ENCODE results near the gene DNER.

The DNER gene

GRCh38 chr2:229669841-229670240 is 44.5 kb downstream of the DNER start:
- no peak for DNase-seq

GRCh38 chr2:229666811-229667210 is 47.5 kb downstream of the DNER start:
- no peak for DNase-seq

GRCh38 chr2:229665158-229665557 is 49.2 kb downstream of the DNER start:
- no peak for DNase-seq

- DNase-seq, result no peak
Observed at GRCh38 chr2:229661478-229661877, 52.9 kb downstream of the DNER start.

- DNase-seq, result no peak
Observed at GRCh38 chr2:229660951-229661350, 53.4 kb downstream of the DNER start.

DNA sequence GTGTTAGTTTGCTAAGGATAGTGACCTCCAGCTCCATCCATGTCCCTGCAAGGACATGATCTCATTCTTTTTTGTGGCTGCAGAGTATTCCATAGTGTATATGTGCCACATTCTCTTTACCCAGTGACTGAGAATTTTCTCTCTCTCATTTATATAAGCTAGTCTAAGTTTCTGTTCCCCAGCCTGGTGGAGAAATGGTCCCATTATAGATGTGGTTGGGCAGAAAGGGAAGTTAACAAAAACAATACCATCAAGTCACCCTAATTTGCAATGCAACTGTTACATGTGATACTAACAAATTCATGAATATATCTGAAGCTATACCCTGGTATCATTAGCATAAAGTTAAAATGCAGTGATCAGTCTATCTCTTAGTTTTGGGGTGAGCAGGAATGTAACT is 54.0 kb downstream of the DNER start:
- no peak for DNase-seq

DNA sequence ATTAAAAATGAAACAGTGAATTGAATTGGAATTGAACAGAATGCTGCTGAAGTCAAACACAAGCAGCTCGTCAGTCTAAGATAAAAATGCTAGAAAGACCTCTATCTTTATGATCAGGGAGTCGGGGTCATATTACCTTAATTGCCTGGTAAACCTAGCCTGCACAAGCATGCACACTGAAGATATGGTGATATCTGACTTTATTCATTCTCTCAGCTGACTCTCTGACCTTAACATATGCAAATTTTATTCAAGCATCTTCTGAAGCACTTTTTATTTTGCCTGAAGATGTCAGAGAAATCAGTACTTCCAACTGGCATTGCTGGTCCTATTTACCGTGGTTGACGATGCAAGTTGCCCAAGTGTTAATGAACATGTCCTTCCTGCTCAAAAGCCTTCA is 56.4 kb downstream of the DNER start:
- no peak for DNase-seq

GRCh38 chr2:229654437-229654836 is 59.9 kb downstream of the DNER start:
- DNase-seq, result no peak

DNA sequence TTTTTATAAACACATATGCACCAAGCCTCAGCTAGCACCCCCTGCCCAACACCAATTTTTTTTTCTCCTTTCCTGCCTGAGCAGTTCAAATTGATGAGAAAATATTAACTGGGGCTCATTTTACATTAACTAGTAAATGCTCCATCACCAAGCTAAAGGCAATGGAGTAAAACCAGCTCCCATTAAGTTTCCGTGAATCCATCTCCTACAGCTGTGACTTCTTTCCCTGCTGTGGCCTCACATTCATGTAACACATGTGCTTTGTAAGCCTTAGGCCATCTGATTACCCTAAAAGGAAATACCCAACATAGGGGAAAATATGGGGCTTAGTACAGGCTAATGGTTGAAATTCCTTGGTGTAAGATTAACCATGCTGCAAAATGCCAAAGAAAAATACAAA is 60.8 kb downstream of the DNER start:
- no peak for DNase-seq

- DNase-seq, result no peak
Observed at GRCh38 chr2:229652796-229653195, 61.6 kb downstream of the DNER start.

- DNase-seq, result no peak
Observed at GRCh38 chr2:229650901-229651300, 63.5 kb downstream of the DNER start.

GRCh38 chr2:229650059-229650458 is 64.3 kb downstream of the DNER start:
- no peak for DNase-seq

DNA sequence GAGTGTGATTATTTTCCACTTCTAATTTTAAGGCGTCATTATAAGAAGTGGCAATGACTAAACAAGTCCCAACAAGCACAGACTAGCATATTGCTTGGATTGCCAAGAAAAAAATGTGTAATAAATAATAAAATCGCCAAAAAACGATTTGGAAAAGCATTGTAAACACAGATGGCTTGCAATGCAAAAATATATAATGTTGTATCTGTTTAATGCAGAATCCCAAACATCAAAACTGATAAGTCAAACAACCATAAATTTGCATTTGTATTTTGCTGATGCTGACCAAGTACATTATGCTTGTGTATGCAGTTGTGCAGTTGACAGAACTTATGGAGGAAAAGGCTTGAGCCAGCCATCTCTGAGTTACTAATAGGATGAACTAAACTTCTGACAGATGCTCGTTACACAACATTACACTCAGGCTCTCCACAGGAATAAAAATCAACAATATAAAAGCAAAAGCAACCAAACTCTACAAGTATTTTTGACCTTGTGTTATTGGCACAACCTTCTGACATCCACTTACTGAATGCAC is 68.1 kb downstream of the DNER start:
- DNase-seq, result no peak

- no peak for DNase-seq
Observed at GRCh38 chr2:229642371-229642770, 72.0 kb downstream of the DNER start.

DNA sequence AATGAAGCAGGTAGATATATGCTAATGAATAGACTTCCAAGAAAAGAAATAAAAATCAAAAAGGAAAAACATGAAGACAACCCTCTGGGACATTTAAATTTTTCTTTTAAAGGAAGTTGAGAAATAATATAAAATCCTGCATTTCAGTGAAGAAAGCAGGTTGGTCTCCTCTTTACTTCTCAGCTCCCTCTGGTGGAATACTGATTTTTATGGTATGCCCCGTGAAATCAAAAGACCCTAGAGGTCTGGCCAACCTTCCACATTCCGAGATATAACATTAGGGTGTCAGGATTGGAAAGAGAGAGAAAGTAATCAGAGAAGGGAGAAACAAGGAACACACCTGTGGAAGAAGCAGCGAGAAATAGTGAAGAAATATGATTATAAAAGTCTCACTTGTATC is 72.7 kb downstream of the DNER start:
- DNase-seq, result no peak

GRCh38 chr2:229640636-229641035 is 73.7 kb downstream of the DNER start:
- no peak for DNase-seq

DNA sequence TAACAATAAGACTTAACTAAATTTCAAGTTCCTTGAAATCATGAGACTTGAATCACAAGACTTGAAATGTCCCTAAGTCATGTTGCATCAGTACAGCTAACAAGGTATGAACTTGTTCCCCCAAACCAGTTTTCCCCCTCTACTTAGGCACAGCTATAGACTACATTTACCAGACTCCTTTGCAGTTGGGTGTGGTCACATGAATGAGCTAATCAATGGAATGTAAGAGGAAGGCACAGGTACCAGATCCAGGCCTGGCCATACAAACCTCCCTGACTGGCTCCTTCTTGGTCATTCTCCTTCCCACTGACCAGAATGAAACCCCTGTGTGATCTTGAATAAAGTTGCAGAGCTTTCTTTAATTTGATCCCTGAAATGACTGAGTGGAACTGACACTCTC is 77.8 kb downstream of the DNER start:
- DNase-seq, result no peak

- DNase-seq, result no peak
Observed at GRCh38 chr2:229635371-229635680, 79.0 kb downstream of the DNER start.

- DNase-seq, result no peak
Observed at GRCh38 chr2:229634601-229635370, 79.6 kb downstream of the DNER start.

DNA sequence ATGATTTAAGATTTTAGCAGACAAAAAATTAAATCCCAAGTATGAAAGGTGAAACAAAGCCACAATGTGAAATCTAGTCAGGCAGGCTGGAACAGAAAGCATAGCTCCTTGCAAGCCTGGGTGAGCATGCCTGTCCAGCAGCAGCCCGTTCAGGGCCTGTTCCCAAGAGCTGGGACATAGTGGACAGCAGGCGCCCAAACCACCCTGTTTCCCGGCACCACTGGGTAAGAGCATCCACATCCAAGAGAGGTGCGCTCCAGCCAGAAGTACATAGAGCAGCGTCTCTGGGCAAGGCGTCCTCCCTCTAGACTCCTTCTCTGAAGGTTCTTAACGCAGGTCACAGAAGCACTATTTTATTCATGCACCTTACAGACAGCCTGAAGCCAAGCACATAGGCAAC is 80.8 kb downstream of the DNER start:
- DNase-seq, result no peak

DNA sequence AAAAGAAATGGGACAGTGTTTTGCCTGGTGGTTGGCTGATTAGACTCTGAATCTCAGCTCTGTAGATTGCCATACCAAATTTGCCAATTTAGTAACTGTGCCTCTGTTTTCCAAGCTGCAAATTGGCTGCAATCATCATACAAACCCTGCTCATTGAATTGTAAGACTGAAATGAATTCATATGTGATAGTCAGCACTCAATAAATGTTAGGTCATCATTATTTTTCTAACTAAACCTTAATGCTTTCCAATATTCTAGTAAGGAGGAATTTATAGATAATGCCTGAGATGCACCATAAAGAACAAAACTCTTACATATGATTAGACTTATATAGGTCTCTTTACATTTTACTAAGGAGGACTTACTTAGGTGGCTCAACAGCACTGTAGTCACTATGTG is 85.3 kb downstream of the DNER start:
- no peak for DNase-seq

GRCh38 chr2:229627728-229628127 is 86.6 kb downstream of the DNER start:
- no peak for DNase-seq

DNA sequence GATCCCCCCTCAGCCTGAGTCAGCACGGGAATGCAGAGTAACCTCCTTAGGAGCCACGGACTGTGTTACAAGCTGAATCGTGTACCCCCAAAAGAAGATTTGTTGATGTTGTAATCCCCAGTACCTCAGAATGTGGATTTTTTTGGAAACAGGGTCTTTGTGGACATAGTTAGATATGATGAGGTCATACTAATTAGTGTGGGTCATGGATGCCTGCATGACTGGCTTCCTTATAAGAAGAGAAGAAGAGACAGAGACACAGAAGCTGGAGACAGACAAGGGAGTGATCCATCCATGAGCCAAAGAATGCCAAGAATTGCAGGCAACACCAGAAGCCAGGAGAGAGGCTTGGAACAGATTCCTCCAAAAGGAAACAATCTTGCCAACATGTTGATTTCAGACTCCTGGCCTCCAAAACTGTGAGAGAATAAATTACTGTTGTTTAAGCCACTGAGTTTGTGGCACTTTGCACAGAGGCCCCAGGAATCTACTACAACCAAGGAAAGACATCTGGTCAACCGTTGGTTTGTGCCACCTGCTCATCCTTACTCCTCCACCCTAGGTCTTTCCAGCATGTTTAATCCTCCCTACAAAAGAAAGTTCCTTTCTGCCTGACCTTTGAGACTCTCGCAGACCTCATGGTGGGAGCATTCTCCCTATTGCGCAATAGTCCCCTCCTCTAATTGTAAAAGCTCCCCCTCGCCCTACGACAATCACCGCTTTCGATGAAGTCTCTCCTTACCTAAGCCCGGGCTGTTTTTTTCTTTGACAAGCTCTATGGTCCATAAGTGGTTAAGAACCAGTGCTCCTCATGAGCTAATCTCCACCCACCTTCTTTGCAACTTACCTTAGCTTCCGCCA is 91.6 kb downstream of the DNER start:
- DNase-seq, result no peak

DNA sequence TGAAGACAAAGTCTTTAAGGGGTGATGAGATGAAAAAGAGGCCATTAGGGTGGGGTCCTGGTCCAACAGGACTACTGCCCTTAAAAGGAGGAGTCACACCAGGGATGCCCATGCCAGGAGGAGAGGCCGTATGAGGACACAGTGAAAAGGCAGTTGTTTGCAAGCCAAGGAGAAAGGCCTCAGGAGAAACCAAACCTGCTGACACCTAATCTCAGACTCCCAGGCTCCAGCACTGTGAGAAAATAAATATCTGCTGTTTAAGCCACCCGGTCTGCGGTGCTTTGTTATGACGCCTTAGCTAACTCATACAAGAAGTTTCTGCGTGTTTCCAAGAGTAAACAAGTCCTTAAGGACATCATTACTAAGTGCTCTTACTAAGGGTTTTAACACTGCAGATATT is 93.6 kb downstream of the DNER start:
- no peak for DNase-seq
